ENCODE measurements around the gene NPTN.

GRCh38 chr15:73594109-73594508, 39.1 kb downstream of the NPTN start:
- TF ChIP-seq CTCF (conservative IDR thresholded peaks at IDR 0.05; ENCODE audit: low read depth, low read length) (no peak), EZH2phosphoT487 (IDR thresholded peaks at IDR 0.05; ENCODE audit: borderline replicate concordance, low read length) (no peak), EZH2 (IDR thresholded peaks at IDR 0.05; ENCODE audit: low read length, unreplicated experiment) (no peak)

All from PC-3 (cell line).